Hepatic stellate cell (primary cell): ENCODE measurements around the gene CDC42EP3.

Source experiments
- DNase-seq: peaks from one replicate; pipeline ENCODE4 v3.0.0; 2011; ENCODE audit warnings: low spot score

Gene CDC42EP3

DNA sequence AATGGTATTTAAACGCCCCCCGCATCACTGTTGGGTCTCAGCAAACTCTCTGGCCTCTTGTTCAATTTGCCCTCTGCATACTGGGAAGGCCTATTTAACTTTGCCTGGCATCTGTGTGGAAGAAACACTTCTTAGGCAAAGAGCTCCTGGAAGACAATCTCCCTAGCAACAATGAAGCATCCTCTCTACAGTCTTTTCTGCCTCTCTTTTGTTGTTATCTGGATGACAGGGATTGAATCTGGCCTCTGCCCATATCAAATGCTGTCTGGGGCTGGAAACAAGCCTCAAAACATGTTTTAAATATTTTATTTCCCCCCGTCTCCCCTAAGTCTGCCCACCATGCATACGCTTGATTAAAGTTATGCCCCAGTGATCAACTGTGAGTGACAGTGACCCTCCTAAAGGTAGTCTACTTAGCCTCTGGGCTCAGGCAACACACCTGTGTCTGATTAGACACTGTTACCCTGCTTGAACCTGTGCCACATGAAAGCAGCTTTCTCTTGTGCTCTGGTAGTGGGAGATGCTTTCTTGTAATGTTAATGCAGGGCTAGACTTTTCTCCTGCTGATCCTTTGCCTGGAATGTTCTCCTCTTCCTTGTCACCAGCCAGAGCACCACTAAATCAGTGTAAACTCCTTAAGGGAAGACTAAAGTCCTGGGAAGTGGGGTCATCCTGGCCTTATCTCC is 34.9 kb downstream of the CDC42EP3 start:
- no peak for DNase-seq

DNA sequence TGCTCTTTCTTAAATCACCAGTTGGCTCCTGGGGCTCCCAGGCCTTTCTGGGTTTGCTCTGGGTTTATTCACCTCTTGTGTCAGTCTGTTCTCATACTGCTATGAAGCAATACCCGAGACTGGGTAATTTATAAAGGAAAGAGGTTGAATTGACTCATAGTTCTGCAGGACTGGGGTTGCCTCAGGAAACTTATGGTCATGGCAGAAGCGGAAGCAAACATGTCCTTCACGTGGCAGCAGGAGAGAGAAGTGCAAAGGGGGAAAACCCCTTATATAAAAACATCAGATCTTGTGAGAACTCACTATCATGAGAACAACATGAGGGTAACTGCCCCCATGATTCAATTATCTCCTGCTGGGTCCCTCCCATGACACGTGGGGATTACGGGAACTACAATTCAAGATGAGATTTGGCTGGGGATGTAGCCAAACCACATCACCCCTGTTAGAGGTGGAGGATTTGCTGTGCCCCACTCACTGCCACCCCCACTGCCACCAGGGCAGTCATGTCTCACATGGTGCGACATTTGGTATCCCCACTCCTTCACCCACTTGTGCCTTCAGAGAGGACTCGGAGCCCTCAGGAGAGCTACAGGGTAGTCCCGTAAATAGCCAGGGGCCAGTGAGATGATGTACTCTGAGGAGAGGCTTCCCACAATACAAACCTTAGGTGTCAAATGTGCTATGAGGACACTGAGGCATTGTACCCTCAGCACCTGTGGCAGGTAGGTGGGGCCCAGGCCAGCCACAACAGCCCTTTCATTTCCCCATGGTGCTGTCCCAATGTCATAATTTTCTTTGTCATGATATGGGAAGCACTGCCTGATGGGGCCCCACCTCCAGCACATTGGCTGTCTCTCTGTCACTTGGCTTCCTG is 35.7 kb downstream of the CDC42EP3 start:
- no peak for DNase-seq

GRCh38 chr2:37634914-37635503 is 36.4 kb downstream of the CDC42EP3 start:
- DNase-seq: no peak

DNA sequence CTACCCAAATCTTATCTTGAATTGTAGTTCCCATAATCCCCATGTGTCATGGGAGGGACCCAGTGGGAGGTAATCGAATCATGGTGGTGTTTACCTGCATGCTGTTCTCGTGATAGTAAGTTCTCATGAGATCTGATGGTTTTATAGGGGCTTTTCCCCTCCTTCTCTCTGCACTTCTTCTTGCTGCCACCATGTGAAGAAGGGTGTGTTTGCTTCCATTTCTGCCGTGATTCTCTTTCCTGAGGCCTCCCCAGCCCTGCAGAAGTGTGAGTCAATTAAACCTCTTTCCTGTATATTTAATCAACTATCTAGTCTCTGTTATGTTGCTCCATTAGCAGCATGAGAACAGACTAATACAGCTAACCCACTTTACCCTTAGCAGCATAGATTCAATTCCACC is 37.6 kb downstream of the CDC42EP3 start:
- DNase-seq: no peak

GRCh38 chr2:37633234-37633633 is 38.2 kb downstream of the CDC42EP3 start:
- DNase-seq: no peak

DNA sequence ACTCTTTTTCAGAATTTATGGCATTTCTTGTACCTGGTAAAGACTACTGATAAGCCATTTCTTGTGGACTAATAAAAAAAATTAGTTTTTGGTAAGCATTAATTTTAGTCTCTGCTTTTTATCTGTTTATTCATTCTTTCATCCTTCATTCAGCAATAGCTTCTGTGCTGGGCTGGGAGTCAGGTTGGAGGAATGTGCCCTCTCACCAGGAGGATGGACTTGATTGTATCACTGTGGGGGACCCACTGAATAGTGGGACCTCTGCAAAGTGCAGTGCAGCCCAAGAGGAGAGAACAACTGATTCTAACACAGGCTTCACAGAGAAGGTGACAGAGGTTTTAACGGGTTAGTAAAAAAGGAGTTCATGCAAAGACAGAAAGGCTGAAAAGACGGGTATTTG is 39.1 kb downstream of the CDC42EP3 start:
- no peak for DNase-seq

GRCh38 chr2:37631698-37632097 is 39.7 kb downstream of the CDC42EP3 start:
- no peak for DNase-seq

GRCh38 chr2:37631292-37631691 is 40.1 kb downstream of the CDC42EP3 start:
- DNase-seq: no peak

DNA sequence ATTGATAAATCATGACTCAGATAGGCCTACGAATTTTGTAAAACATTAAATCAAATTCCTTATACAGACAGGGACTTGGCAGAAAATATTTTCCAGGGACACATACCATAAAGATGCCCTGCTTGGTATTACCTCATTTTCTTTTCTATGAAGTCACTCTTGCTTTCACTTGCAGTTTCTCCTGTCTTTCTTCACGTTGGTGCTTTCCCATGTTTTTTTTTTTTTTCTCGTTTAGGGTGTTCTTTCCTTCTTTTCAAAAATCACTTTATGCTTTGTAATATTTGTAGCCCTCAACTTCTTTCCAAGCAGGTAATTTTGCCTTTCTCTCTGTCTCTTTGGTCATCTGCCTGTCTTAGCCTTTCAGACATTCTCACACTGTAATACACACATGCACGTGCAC is 40.7 kb downstream of the CDC42EP3 start:
- DNase-seq: no peak

- no peak for DNase-seq
These were observed 41.1 kb downstream of the CDC42EP3 start for GRCh38 chr2:37630301-37630700.

DNA sequence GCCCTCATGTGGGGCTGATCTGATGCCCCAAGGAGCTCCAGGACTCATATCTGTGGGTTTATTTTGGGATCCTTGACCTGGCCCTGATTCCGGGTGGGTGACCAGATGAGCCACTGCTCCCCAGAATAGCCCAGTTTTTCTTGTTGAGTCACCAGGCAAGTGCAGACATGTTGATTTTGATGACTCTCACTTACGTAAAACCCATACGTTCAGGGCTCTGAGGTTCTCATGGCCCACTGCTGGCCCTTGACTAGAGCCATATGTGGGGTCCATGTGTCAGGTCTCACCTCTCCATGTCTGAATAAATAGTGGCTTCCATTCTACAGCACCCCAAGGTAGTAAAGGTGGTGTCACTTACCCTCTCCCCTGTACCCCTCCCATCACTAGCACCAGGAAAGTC is 41.9 kb downstream of the CDC42EP3 start:
- DNase-seq: no peak

DNA sequence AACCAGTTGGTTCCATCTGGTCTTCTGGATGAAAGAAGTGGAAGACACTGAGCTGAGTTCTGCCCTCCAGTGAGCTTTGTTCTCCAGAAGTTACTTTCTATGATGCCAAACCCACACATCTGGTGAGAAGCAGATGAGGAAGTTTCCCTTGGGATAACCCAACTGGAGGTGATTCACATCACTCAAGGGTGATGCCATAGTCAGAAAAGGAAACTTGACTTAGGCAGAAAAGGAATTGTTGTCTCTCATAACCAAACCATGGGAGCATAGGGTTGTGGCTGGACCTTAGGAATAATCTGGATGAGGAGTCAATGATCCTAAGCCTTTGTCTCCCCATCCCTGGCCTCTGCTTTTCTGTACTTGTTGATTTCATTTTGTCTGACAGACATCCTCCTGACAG is 43.7 kb downstream of the CDC42EP3 start:
- DNase-seq: no peak

DNA sequence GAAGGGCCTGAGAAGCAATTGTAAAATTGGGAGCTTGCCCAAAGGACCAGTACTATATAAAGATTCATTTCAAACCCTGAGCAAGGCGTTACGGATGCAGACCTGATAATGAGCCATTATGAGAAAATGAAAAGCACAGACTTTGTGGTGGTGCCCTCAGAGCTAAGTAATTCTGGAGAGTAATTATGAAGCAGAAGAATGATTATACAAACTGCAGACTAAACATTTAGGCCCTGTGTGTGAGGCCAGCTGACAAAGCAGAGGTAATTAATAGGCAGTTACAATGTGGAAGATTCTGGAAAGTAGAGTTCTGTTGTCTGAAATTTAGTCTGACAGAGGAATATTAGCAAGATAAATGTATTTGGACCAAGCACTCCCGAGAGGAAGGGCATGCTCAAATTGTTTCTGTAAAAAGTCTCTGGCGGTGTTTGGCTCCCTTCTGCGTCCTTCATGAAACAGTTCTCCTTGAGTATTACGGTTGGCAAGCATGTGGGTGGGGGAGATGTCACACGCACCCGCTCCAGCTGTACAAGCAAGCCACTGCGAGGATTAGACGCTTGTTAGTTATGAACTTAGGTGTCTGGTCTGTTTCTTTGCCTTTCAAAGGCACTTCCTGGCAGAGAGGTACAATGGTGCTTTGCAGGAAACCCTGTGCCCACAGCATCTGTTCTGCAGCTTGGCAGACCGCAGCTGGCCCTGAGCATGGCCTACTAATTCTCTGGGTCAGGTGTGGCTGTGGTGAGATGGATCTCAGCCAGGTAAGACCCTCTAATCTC is 45.5 kb downstream of the CDC42EP3 start:
- no peak for DNase-seq

DNA sequence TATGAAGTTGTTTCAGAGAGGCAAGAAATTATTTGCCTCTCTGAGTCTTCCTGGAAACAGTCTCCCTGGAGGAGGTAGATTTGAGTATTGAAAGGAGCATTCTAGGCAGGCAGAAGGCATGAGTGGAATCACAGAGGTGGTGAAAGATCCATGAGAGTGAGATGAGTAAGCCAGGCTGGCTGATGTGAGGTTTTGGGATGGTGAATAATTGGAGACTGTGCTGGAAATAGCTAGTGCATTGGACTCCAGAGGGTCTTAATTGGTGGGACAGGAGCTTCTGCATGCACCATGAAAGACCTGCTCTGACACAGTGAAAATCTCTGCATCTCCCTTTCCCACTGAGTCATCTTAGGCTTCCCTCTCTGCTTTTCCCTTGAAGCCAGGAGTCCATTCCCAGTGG is 46.3 kb downstream of the CDC42EP3 start:
- no peak for DNase-seq

DNA sequence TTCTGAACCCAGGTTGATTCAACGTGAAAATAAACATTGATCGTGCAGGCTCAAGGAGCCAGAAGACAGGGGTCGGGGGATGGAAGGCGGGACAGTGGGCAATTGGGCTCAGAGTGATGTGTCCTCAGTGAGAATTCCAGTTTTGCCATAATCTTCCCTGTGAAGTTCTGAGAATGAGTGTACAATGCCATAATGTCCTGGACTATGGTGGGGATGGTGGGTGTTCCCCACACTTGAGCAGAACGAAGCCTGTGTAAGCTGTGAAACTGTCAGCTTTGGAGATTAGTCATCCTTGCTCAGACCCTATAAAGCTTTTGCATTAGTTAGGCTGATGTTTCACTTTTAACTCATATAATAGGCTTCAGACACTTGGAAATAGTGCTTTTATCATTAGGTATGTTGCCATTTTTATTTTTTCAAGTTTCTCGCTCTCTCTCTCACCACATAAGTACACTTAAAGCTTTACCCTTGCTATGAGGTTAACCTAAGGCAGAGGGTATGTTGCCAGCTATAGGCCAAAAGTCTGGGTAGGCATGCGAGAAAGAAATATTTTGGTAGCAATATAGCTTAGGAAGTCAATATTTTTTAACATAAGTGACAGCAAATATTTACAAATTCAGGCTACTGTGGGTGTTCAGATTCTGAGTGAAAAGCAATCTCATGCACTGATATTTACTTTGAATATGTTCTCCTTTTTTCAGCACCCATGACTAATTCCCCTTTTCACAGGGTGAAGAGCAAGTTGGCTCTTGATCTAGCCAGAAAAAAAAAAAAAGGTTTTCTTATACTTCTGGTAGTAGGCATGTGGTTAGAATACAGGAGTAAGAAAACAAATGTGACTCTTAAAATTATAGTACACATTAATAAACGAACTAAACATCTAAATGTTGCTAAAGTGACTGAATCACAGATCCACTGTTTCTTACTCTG is 47.2 kb downstream of the CDC42EP3 start:
- no peak for DNase-seq

DNA sequence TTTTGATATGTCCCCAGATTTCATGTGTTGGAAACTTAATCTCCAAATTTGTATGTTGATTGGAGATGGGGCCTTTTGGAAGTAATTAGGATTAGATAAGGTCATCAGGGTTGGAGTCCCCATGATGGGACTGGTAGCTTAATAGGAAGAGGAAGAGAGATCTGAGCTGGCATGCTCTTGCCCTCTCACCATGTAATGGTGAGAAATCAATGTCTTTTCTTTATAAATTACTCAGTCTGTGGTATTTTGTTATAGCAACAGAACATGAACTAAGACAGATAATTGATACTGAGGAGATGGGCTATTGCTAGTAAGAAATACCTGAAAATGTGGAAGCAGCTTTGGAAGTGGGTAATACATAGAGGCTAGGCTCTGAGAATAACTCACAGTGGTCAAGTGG is 48.0 kb downstream of the CDC42EP3 start:
- DNase-seq: no peak

DNA sequence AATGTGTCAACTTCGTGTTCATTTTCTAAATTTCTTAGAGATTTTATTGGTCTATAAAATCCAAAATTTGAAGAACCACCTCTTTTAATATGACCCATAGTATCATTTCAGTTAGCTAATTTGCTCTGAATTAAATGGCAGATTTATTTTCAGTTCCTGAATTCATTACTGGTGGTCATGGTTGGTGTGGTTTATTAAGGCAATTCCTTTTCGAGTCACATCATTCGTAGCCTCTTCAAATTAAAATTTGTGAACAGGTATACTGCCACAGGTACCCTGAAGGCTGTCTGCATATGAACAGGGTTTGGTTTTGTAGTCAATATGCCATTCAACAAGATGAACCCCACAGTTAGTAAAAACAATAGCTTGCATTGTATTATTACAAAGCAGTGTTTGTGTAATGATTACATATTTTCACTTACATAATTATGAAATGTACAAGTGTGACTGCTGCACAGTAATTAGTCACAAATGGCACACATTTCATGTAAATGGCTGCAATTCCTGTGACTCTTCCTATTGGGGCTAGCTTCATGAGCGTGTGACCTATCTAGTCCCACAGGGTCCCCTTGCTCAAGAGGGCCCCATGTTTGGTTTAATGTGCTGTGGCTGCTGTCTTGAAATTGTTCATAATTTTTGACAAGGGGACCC is 48.9 kb downstream of the CDC42EP3 start:
- DNase-seq: no peak

DNA sequence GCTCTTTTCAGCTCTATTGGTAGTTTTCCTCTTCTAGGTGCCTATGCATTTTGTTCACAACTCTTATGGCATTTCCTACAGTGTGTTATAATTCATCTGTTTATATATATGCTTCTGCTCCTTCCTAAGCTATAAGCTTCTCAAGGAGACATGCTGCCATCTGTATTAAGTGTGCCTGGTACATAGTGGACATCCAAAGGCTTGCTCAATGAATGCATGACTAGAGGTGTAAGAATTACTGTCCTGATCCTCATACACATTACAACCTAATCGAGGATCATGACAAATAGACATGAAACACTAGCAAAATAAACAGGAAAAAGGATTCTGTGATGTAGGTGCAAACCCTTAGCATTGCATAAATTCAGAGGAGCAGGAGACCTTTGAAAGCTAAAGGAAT is 50.2 kb downstream of the CDC42EP3 start:
- DNase-seq: no peak

DNA sequence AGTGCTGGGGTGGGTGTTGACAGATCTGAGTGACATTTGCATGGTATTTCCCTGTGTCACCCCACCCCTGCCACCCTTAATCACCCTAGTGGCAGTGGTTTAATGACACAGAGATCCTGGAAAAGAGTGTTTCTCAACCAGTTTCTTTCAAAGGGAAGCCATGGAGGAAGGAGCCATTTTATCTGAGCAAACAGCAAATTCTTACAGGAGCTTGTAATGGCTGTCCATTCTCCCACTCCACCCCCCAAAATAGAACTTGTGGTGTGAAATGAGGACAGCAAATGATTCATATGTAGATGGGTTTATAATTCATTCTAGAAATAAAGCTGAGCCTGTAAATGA is 51.5 kb downstream of the CDC42EP3 start:
- DNase-seq: no peak

- no peak for DNase-seq
These were observed 52.0 kb downstream of the CDC42EP3 start for GRCh38 chr2:37619230-37619958.
